GM18507 (cell line): ENCODE data around the gene GATA5.

Experiments
- DNase-seq: peaks from one replicate; pipeline ENCODE4 v3.0.0; 2011; ENCODE audit warnings: low read depth; ENCODE audit not compliant: insufficient read length; ENCODE audit errors: extremely low spot score
- FAIRE-seq: peaks from 2 replicates; lab custom pipeline; 2011; peaks lifted over from hg19 to GRCh38; lab: Jason Lieb, UNC

Gene GATA5

DNA sequence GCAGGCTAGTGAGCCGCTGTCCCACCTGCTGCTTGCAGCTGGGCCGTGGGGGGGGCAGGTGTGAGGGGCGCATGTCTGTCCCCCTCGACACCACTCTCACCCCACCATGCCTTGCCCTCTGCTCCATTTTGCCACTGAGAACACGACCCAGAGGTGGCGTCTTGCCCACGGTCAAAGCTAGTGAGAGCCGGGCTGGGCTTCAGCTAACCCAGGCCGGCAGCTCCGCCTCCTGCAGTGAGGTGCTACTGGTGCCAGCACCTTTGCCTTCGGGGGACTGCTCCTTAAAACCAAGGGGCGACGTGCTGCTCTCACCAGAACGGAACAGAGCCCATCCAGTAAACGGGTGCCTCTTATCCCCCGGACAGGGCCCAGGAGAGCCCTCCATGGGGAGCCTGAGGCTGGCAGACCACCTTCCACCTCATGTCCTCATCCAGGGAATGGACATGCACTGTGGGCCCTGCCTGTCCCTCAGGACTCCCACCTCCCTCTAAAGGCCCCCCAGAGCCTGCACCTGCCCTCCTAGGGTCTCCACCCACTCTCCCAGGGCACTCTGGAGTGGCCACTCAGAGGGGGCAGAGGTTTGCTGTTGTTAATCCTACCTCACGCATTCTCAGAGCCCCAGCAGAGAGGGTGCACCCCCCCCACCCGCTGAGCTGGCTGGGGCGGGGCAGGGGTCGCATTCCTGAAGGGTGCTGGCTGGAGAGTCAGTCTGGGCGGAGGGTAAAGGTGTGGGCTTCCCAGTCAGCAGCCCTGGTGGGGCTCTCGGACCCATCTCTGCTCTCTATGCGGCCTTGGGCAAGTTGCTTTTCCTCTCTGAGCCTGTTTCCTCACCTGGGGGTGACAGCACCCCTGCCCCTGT, 51.3 kb downstream of the GATA5 start:
- FAIRE-seq: no peak
- DNase-seq: no peak

GRCh38 chr20:62423326-62423706, 52.5 kb downstream of the GATA5 start:
- FAIRE-seq (no peak), DNase-seq (no peak)

DNA sequence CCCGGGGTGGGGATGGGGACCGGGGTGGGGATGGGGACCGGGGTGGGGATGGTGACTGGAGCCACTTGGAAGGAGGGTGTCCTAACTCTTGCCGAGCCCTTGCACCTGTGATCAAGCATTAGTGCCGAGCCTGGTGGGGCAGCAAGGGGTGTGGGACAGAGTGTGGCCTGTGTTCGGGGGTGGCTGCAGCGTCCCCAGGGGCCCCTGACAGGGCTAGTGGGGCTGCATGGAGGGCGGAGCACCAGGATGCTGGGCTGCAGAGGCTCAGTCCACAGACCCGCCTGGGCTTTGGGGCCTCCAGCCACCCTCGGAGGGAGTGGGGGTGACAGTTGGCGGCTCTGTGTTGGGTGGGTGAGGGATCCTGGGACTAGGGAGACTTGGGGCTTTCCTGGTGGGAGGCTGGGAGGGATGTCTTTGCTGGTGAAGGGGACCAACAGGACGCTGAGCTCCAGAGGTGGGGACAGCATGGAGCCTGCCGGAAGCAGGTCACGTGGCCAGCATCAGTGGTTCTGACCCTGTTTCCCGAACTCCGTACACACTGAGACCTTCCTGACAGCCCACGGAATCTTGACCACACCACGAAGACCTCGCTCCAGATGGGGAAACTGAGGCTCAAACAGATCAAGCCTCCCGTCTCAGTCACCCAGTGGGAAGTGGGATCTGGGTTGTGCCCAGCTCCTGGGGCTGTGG, 53.0 kb downstream of the GATA5 start:
- no peak for FAIRE-seq

GRCh38 chr20:62421716-62421990, 54.1 kb downstream of the GATA5 start:
- DNase-seq: no peak
- no peak for FAIRE-seq

More for the DNA sequence above, 53.0 kb downstream of the GATA5 start:
- DNase-seq: no peak

GRCh38 chr20:62420846-62421715, 54.7 kb downstream of the GATA5 start:
- FAIRE-seq (no peak), DNase-seq (no peak)

DNA sequence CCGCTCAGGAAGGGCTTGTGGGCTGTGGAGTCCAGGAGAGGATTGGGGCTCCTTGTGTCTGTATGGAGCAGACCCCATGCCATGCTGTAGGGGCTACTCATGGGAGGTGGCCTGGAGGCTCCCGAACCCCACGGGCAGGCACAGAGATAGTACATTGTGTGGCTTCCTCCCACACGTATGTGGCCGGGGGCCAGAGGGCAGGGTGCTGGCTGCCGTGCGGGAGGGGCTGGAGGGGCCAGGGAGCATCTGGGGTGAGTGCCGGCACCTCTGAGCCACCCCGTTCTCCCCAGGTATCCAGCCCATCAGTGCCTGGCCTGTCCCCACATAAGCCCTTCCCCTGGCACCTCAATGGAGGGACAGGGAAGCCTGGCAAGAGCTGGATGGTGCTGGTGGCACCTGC, 56.0 kb downstream of the GATA5 start:
- no peak for DNase-seq
- no peak for FAIRE-seq

- FAIRE-seq (no peak), DNase-seq (no peak)
These were observed 56.9 kb downstream of the GATA5 start for GRCh38 chr20:62418709-62419487.

DNA sequence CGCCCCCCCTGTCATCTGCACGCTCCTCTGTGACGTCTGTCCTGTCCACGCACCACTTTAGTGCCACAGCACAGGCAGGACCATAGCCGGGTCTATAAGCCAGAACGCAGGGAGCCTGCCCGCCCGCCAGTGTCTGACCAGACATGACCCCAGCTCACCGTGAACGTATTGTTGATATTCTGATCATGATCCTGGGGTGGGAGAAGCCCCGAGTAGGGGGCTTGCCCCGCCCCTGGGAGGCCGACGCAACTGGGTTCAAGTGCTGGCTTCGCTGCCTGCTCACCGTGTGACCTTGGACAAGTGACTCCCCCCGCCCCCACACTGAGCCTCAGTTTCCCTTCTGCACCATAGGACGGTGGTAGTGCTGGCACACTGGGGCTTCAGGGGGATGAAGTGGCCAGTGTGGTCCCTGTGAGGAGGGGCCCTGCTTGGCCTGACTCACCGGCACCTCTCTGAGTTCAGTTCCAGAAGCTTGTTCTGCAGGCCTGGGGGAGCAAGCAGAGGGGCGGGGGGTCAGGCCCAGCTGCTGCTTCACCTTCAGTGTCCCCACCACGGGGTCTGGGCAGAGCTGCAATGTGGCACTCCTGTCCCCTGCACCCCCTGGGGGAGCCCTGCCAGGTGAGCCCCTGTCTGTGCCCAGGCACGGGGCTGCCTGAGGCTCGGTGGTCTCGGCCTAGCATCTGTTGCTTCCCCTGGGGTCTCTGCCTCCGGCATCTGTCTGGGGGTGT, 57.6 kb downstream of the GATA5 start:
- FAIRE-seq: no peak
- no peak for DNase-seq

DNA sequence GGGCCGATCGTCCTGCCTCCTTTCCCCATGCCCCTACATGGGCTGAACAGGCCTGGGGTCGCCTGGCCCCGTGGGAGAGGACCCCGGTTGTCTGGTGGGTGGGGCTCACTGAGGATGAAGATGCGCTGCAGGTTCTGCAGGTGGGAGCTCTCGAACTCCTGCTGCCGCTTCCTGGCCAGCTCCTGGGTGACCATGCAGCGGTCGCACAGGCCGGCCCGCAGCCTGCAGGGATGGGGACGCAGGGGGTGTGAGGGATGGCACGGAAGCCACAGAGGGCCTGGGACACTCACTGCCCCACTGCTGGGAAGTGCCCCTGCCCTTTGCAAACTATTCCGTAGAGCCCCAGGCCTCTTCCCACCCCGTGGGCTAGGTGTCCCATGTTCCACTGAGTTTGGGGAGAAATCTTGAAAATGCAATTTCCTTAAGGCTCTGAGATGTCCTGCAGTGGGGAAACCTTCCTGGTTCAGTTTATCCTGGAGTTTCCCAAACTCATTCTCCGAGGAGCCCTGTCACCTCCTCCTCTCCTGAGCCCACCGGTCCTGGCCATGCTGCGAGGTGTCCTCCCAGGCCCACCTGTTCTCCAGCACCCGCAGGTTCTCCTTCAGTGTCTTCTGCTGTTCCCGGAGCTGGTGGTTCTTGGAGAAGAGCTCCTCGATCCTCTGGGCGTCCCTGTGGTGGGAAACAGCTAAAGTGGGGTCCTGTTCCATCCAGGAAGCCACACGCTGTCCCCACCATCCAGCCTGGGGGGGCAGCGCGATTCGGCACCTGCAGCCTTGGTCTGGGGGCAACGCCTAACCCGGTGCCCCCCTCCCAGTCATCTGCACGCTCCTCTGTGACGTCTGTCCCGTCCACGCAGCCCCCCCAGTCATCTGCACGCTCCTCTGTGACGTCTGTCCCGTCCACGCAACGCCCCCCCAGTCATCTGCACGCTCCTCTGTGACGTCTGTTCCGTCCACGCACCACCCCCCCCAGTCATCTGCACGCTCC, 58.9 kb downstream of the GATA5 start:
- DNase-seq (no peak), FAIRE-seq (no peak)

- DNase-seq: no peak
- FAIRE-seq: no peak
These were observed 60.3 kb downstream of the GATA5 start for GRCh38 chr20:62415354-62416111.

DNA sequence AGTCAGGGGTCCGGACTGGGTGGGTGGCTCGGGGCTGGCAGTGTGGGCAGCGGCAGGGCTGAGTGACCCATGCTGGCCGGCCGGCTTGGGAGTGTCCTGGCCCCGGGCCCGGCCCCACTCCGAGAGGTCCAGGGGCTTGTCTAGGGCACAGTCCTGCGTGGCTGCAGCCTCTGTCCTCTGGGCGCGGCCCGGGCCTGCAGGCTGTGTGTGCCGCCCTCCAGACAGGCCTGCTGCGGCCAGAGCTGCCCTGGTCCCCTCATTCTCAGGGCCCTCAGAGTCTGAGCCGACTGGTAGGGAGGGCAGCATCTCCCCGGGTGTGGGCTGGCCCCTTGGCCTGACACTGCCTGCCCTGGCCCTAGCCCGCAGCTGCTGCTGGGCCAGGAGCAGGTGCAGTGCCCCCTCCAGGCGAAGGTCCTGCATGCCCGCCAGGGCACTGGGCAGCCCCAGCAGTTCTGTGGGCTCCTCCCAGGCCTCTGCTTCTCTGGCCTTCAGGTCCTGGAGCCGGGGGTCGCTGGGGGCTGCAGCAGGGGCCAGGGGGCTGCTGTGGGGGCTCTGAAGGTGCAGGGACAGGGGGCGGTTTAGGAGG, 61.8 kb downstream of the GATA5 start:
- no peak for FAIRE-seq
- no peak for DNase-seq
